Ectodermal cell (in vitro differentiated cells): Measurements from ENCODE around the gene SLC38A8.

Source experiments
- H3K27ac ChIP-seq: 2 replicates; pipeline ENCODE4 v1.7.0; 2013; ENCODE audit warnings: mild to moderate bottlenecking, low read depth, low read length; ENCODE audit not compliant: insufficient read depth, poor library complexity, severe bottlenecking
- H3K27me3 ChIP-seq: 2 replicates; pipeline ENCODE4 v1.7.0; 2013; ENCODE audit warnings: mild to moderate bottlenecking, low read length; ENCODE audit not compliant: insufficient read depth, control insufficient read depth, poor library complexity, severe bottlenecking
- H3K36me3 ChIP-seq: one replicate; pipeline ENCODE4 v1.7.0; 2013; ENCODE audit warnings: low read length; ENCODE audit not compliant: control insufficient read depth, insufficient read depth
- H3K4me1 ChIP-seq: one replicate; pipeline ENCODE4 v1.7.0; 2013; ENCODE audit warnings: low read length; ENCODE audit not compliant: control insufficient read depth, insufficient read depth
- H3K4me3 ChIP-seq: 2 replicates; pipeline ENCODE4 v1.7.0; 2013; ENCODE audit warnings: low read depth, low read length, control low read depth; ENCODE audit not compliant: insufficient read depth
- H3K9me3 ChIP-seq: 2 replicates; pipeline ENCODE4 v1.7.0; 2013; ENCODE audit warnings: mild to moderate bottlenecking, low read length, moderate library complexity; ENCODE audit not compliant: control insufficient read depth
- WGBS, 2 experiments: methylation state at CpG; one replicate each; pipeline ENCODE4 v1.1.7; 2013; ENCODE audit warnings: missing lambda C conversion rate in 2 of 2; 5-methylcytosine and 5-hydroxymethylcytosine counted together

The SLC38A8 gene

GRCh38 chr16:84042879-84043485 lies 387 bp upstream of the SLC38A8 start:
- Histone ChIP-seq H3K4me1 (peaks cover 41% of the 10 kb centered on the region), H3K27ac (no peak overlapping the region), H3K4me3 (no peak overlapping the region), H3K36me3 (no peaks in the 10 kb centered on the region), H3K9me3 (no peaks in the 10 kb centered on the region), H3K27me3 (no peaks in the 10 kb centered on the region)
- 63% methylated on average over 22 of the region's 22 CpGs for WGBS, 2 experiments

GRCh38 chr16:84041881-84042280 lies 714 bp downstream of the SLC38A8 start:
- no peak overlapping the region for H3K27ac ChIP-seq
- WGBS, 2 experiments: 91 to 92% methylated on average over 17 of the region's 17 CpGs
- no peaks in the 10 kb centered on the region for H3K9me3 ChIP-seq

GRCh38 chr16:84040823-84041820 lies 1.5 kb downstream of the SLC38A8 start:
- no peaks in the 10 kb centered on the region for H3K36me3 ChIP-seq
- no peak overlapping the region for H3K27ac ChIP-seq
- no peak overlapping the region for H3K4me3 ChIP-seq
- no peaks in the 10 kb centered on the region for H3K27me3 ChIP-seq
- no peaks in the 10 kb centered on the region for H3K9me3 ChIP-seq
- peaks cover 41% of the 10 kb centered on the region for H3K4me1 ChIP-seq
- WGBS, 2 experiments: 89% methylated on average over 42 of the region's 42 CpGs

More at GRCh38 chr16:84041881-84042280, 714 bp downstream of the SLC38A8 start:
- no peaks in the 10 kb centered on the region for H3K36me3 ChIP-seq
- peaks cover 41% of the 10 kb centered on the region for H3K4me1 ChIP-seq
- H3K4me3 ChIP-seq: no peak overlapping the region
- no peaks in the 10 kb centered on the region for H3K27me3 ChIP-seq

GRCh38 chr16:84040226-84040822 lies 2.3 kb downstream of the SLC38A8 start:
- Histone ChIP-seq H3K27ac (no peak overlapping the region), H3K36me3 (no peaks in the 10 kb centered on the region), H3K27me3 (no peaks in the 10 kb centered on the region), H3K4me3 (no peak overlapping the region), H3K9me3 (no peaks in the 10 kb centered on the region), H3K4me1 (peaks cover 41% of the 10 kb centered on the region)
- 94 to 95% methylated on average over 14 of the region's 14 CpGs for WGBS, 2 experiments

- WGBS, 2 experiments: 90 to 92% methylated on average over 12 of the region's 12 CpGs
- Histone ChIP-seq H3K27ac (no peak overlapping the region), H3K36me3 (no peaks in the 10 kb centered on the region), H3K4me1 (peaks cover 36% of the 10 kb centered on the region), H3K27me3 (no peaks in the 10 kb centered on the region), H3K4me3 (no peak overlapping the region), H3K9me3 (no peaks in the 10 kb centered on the region)
Measured at GRCh38 chr16:84039696-84040095, 2.9 kb downstream of the SLC38A8 start.

- no peak overlapping the region for H3K4me3 ChIP-seq
- H3K27ac ChIP-seq: no peak overlapping the region
- H3K27me3 ChIP-seq: no peaks in the 10 kb centered on the region
- peaks cover 24% of the 10 kb centered on the region for H3K4me1 ChIP-seq
- no peaks in the 10 kb centered on the region for H3K9me3 ChIP-seq
- no peaks in the 10 kb centered on the region for H3K36me3 ChIP-seq
- 94 to 97% methylated on average over 11 to 12 of the region's 12 CpGs for WGBS, 2 experiments
Measured at GRCh38 chr16:84038469-84038868, 4.1 kb downstream of the SLC38A8 start.

GRCh38 chr16:84036982-84037425 lies 5.6 kb downstream of the SLC38A8 start:
- no peaks in the 10 kb centered on the region for H3K9me3 ChIP-seq
- no peaks in the 10 kb centered on the region for H3K36me3 ChIP-seq
- H3K4me1 ChIP-seq: peaks cover 19% of the 10 kb centered on the region
- WGBS, 2 experiments: 95% methylated on average over 8 of the region's 8 CpGs
- H3K4me3 ChIP-seq: no peak overlapping the region
- no peaks in the 10 kb centered on the region for H3K27me3 ChIP-seq
- no peak overlapping the region for H3K27ac ChIP-seq

GRCh38 chr16:84036131-84036530 lies 6.5 kb downstream of the SLC38A8 start:
- H3K9me3 ChIP-seq: no peaks in the 10 kb centered on the region
- H3K27me3 ChIP-seq: no peaks in the 10 kb centered on the region
- no peak overlapping the region for H3K27ac ChIP-seq
- no peaks in the 10 kb centered on the region for H3K36me3 ChIP-seq
- peaks cover 23% of the 10 kb centered on the region for H3K4me1 ChIP-seq
- 91 to 93% methylated on average over 3 of the region's 3 CpGs for WGBS, 2 experiments
- no peak overlapping the region for H3K4me3 ChIP-seq

- H3K36me3 ChIP-seq: no peaks in the 10 kb centered on the region
- H3K27me3 ChIP-seq: no peaks in the 10 kb centered on the region
- no peak overlapping the region for H3K4me3 ChIP-seq
- H3K9me3 ChIP-seq: no peaks in the 10 kb centered on the region
- peaks cover 21% of the 10 kb centered on the region for H3K4me1 ChIP-seq
- WGBS, 2 experiments: 90 to 92% methylated on average over 12 of the region's 12 CpGs
- H3K27ac ChIP-seq: no peak overlapping the region
Measured at GRCh38 chr16:84034516-84034915, 8.1 kb downstream of the SLC38A8 start.
